Vagina (tissue), 2 donors: ENCODE data around the gene ATP11B. TPM values are rescaled to one million over a fixed set of nuclear protein-coding genes. Genes with fewer than 3 reads are reported as not detected.
"Not testable (repeated sequence)": the region's sequence is repeated elsewhere in the genome, so short reads cannot be mapped to it uniquely, and the experiment has no call there.

Experiments used
- DNase-seq, 2 donors: peaks; one replicate each; pipeline ENCODE4 v3.0.0-alpha.2; 2017; ENCODE audit errors: extremely low spot score in 2 of 2
- H3K27ac ChIP-seq: fragments of 200-600 bp; sonication (generic); one replicate; pipeline ENCODE4 v1.5.1; 2019
- H3K27me3 ChIP-seq: fragments of 200-600 bp; sonication (generic); one replicate; pipeline ENCODE4 v1.5.1; 2019
- H3K36me3 ChIP-seq, 2 donors: fragments of 200-600 bp; sonication (generic); one replicate each; pipeline ENCODE4 v1.5.1; 2017 to 2019
- H3K4me1 ChIP-seq: fragments of 200-600 bp; sonication (generic); one replicate; pipeline ENCODE4 v1.5.1; 2019
- H3K4me3 ChIP-seq, 2 donors: fragments of 200-600 bp; sonication (generic); 1 replicate in 1 of 2; 2 replicates in 1 of 2; pipeline ENCODE4 v1.5.1; 2016 to 2019
- H3K9me3 ChIP-seq: fragments of 200-600 bp; sonication (generic); one replicate; pipeline ENCODE4 v1.5.1; 2019
- POLR2A ChIP-seq, 2 donors: fragments of 450-650 bp; IDR thresholded peaks; one replicate each; pipeline ENCODE4 v1.6.1; 2017; ENCODE audit warnings: antibody characterized with exemption in 2 of 2, mild to moderate bottlenecking in 2 of 2, moderate library complexity in 2 of 2
- POLR2AphosphoS5 ChIP-seq, 2 donors: sonication (generic); formaldehyde crosslinking; IDR thresholded peaks; one replicate each; pipeline ENCODE4 v1.9.0; 2017; ENCODE audit warnings: antibody characterized with exemption in 2 of 2, mild to moderate bottlenecking in 2 of 2, low read depth in 1 of 2; ENCODE audit not compliant: insufficient read depth in 1 of 2
- intact Hi-C: fragments of 100-400 bp; cut with DNase I; formaldehyde crosslinking; loops from one replicate; pipeline ENCODE4 v1.15.1; 2023
- total RNA-seq: library from RNA; depleted of rRNA; stranded (reverse); fragments of >200 nt; gene quantifications from one replicate; pipeline ENCODE4 v1.2.3, GENCODE V29; 2016
- TF ChIP-seq, protein P1 (sequence below), 3 experiments: fragments of 450-650 bp in 2 of 3; fragments of 200-600 bp in 1 of 3; sonication (generic) in 1 of 3; IDR thresholded peaks; one replicate each; pipeline ENCODE4 v1.5.1; 2017 to 2019; ENCODE audit warnings: antibody characterized with exemption in 3 of 3, mild to moderate bottlenecking in 2 of 3, moderate library complexity in 2 of 3

Gene ATP11B
- total RNA-seq, 1 donor from 2014 or later, result 100 TPM

DNA sequence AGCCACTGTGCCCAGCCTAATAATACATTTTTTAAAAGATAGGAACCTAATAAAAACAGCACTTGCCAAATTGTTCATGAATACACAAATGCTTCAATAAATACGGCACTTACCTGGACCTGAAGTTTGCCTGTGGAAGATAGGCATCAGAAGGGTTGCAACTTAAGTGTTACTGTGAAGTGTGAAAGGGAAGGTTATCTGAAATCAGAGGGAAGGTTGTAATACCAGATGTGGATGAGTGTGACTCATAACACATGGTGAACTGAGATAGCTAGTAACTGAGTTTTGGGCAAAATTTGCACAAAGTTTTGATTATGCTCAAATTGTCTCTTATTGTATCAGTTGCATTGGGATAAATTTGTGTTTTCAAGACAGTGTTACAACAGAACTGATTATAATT is 68.0 kb downstream of the ATP11B start:
- TF ChIP-seq, protein P1, sequence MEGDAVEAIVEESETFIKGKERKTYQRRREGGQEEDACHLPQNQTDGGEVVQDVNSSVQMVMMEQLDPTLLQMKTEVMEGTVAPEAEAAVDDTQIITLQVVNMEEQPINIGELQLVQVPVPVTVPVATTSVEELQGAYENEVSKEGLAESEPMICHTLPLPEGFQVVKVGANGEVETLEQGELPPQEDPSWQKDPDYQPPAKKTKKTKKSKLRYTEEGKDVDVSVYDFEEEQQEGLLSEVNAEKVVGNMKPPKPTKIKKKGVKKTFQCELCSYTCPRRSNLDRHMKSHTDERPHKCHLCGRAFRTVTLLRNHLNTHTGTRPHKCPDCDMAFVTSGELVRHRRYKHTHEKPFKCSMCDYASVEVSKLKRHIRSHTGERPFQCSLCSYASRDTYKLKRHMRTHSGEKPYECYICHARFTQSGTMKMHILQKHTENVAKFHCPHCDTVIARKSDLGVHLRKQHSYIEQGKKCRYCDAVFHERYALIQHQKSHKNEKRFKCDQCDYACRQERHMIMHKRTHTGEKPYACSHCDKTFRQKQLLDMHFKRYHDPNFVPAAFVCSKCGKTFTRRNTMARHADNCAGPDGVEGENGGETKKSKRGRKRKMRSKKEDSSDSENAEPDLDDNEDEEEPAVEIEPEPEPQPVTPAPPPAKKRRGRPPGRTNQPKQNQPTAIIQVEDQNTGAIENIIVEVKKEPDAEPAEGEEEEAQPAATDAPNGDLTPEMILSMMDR (IDR thresholded peaks at IDR 0.05), result no peak
- no peak for TF ChIP-seq POLR2A (IDR thresholded peaks at IDR 0.05)
- no peak for TF ChIP-seq POLR2AphosphoS5 (IDR thresholded peaks at IDR 0.05; ENCODE audit: insufficient read depth in 1 of 2, low read depth in 1 of 2)
- Histone ChIP-seq H3K4me1 (no peaks in the 10 kb centered on the region), H3K4me3 (no peak overlapping the region), H3K27ac (no peak overlapping the region), H3K36me3 (peaks cover 0 to 12% of the 10 kb centered on the region in 2 donors), H3K9me3 (no peaks in the 10 kb centered on the region), H3K27me3 (no peaks in the 10 kb centered on the region)
- DNase-seq, result no peak
- intact Hi-C loops, result no loop called here

DNA sequence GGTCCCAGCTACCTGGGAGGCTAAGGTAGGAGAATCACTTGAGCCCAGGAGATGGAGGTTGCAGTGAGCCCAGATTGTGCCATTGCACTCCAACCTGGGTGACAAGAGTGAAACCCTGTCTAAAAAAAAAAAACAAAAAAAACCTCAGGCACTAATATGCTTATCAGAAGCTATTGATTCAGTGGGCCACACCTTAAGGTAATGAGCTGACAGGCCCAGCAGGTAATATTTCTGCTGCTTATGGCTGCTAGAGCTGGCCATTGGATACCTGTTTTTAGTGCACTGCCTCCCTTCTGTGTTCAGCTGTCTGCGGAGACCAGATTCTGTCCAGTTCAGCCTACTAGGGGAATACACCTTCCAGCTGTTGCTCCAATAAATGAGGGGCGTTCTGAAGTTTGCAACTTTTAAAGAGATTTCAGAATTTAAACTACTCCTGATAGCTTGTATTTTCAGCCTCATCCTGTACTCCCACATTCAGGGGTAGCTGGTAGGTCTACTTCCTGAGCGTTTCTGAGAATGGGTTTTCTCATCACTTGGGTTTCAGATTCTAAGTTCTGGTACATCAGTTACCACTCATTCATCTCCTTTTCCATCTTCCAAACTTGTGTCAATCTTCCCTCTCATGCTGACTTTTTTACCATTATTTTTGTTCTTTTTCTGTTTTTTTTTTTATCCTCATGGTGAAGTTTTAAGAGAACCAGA is 69.0 kb downstream of the ATP11B start:
- no peak overlapping the region for H3K4me3 ChIP-seq
- H3K9me3 ChIP-seq, result no peaks in the 10 kb centered on the region
- intact Hi-C loops, result no loop called here
- DNase-seq, result no peak
- peaks cover 0 to 15% of the 10 kb centered on the region in 2 donors for H3K36me3 ChIP-seq
- TF ChIP-seq, protein P1 (IDR thresholded peaks at IDR 0.05), result no peak
- TF ChIP-seq POLR2A (IDR thresholded peaks at IDR 0.05), result no peak
- no peak for TF ChIP-seq POLR2AphosphoS5 (IDR thresholded peaks at IDR 0.05; ENCODE audit: insufficient read depth in 1 of 2, low read depth in 1 of 2)
- no peaks in the 10 kb centered on the region for H3K4me1 ChIP-seq
- H3K27me3 ChIP-seq, result no peaks in the 10 kb centered on the region
- H3K27ac ChIP-seq, result no peak overlapping the region

DNA sequence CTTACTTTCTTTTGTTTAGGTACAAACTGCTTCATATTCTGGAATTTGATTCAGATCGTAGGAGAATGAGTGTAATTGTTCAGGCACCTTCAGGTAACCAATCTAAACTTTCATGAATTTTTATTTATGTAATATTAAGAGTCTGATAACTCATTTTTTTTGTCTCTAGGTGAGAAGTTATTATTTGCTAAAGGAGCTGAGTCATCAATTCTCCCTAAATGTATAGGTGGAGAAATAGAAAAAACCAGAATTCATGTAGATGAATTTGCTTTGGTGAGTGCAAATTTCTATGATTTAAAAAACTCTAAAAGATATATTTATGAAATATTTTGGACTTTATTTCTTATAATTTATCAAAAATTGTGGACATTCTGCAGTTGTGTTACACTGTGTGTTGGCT is 75.8 kb downstream of the ATP11B start:
- H3K4me1 ChIP-seq, result no peaks in the 10 kb centered on the region
- no peak for TF ChIP-seq POLR2AphosphoS5 (IDR thresholded peaks at IDR 0.05; ENCODE audit: insufficient read depth in 1 of 2, low read depth in 1 of 2)
- TF ChIP-seq, protein P1 (IDR thresholded peaks at IDR 0.05), result no peak
- no peak overlapping the region for H3K4me3 ChIP-seq
- H3K36me3 ChIP-seq, result peaks cover 0 to 47% of the 10 kb centered on the region in 2 donors
- no peak overlapping the region for H3K27ac ChIP-seq
- intact Hi-C loops, result no loop called here
- H3K27me3 ChIP-seq, result no peaks in the 10 kb centered on the region
- no peak for DNase-seq
- no peaks in the 10 kb centered on the region for H3K9me3 ChIP-seq

DNA sequence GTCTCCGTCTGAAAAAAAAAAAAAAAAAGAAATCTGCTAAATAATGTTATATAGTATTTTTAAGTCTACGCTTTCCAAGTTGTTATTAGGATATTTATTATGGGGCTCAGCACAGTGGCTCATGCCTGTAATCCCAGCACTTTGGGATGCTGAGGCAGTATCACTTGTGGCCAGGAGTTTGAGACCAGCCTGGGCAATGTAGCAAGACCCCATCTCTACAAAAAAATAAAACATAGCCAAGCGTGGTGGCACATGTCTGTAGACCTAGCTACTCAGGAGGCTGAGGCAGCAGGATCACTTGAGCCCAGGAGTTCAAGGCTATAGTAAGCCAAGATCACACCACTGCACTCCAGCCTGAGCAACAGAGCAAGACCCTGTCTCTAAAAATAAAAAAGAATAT is 77.6 kb downstream of the ATP11B start:
- H3K9me3 ChIP-seq, intact Hi-C loops, DNase-seq, H3K4me3 ChIP-seq, H3K27me3 ChIP-seq, H3K4me1 ChIP-seq, H3K27ac ChIP-seq: not testable (repeated sequence)
- peaks cover 0 to 63% of the 10 kb centered on the region in 2 donors for H3K36me3 ChIP-seq

DNA sequence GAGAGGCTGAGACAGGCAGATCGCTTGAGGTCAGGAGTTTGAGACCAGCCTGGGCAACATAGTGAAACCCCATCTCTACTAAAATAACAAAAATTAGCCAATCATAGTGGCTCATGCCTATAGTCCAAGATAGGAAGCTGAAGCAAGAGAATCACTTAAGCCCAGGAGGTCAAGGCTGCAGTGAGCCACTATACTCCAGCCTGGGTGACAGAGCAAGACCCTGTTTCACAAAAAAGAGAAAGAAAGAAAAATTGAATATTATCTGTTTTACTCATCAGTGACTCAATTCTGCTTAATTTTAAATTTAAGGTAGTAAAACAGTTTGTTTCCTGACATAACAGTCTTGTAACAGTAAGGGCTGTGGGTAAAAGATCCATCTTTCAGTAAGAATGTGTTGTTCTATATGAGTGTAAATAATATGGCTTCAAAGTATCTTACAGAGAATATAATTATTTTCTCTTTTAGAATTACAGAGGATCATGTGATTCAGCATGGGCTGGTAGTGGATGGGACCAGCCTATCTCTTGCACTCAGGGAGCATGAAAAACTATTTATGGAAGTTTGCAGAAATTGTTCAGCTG is 85.8 kb downstream of the ATP11B start:
- intact Hi-C loops, result no loop called here
- DNase-seq, result no peak
- Histone ChIP-seq H3K4me1 (no peaks in the 10 kb centered on the region), H3K27me3 (no peaks in the 10 kb centered on the region), H3K9me3 (no peaks in the 10 kb centered on the region), H3K27ac (no peak overlapping the region), H3K36me3 (peaks cover 0 to 45% of the 10 kb centered on the region in 2 donors), H3K4me3 (no peak overlapping the region)
- no peak for TF ChIP-seq POLR2AphosphoS5 (IDR thresholded peaks at IDR 0.05; ENCODE audit: insufficient read depth in 1 of 2, low read depth in 1 of 2)
- no peak for TF ChIP-seq POLR2A (IDR thresholded peaks at IDR 0.05)
- TF ChIP-seq, protein P1 (IDR thresholded peaks at IDR 0.05), result no peak
